Activated naive CD4-positive, alpha-beta T cell treated with anti-CD3 and anti-CD28 coated beads for 36 hours (primary cell): ENCODE results near the gene SORBS1. TPM values are rescaled to one million over a fixed set of nuclear protein-coding genes. Genes with fewer than 3 reads are reported as not detected.

Source experiments
- CTCF ChIA-PET: fragments of 350-600 bp; sonication (Branson Sonifier 250); formaldehyde crosslinking; loops from one replicate; lab custom pipeline; 2021; ENCODE audit warnings: antibody characterized with exemption; lab: Charles Lee
- DNase-seq: peaks from one replicate; pipeline ENCODE4 v3.0.0-alpha.2; 2020
- H3K27ac Mint-ChIP-seq: one replicate; pipeline ENCODE4 v1.8.0; 2021; ENCODE audit warnings: mild to moderate bottlenecking, mixed read lengths
- H3K27me3 Mint-ChIP-seq: one replicate; pipeline ENCODE4 v1.8.0; 2021; ENCODE audit warnings: low read depth, mixed read lengths
- H3K36me3 Mint-ChIP-seq: one replicate; pipeline ENCODE4 v1.8.0; 2021; ENCODE audit warnings: low read depth, mixed read lengths
- H3K4me1 Mint-ChIP-seq: one replicate; pipeline ENCODE4 v1.8.0; 2021; ENCODE audit warnings: low read depth, mixed read lengths
- H3K4me3 Mint-ChIP-seq: one replicate; pipeline ENCODE4 v1.8.0; 2021; ENCODE audit warnings: mild to moderate bottlenecking, moderate library complexity, mixed read lengths
- H3K9me3 Mint-ChIP-seq: one replicate; pipeline ENCODE4 v1.8.0; 2021; ENCODE audit warnings: mixed read lengths
- intact Hi-C: fragments of 100-400 bp; cut with micrococcal nuclease; formaldehyde crosslinking; loops from one replicate; pipeline ENCODE4 v1.15.1; 2023
- total RNA-seq, 2 experiments: library from RNA; stranded (reverse); gene quantifications; one replicate each; pipeline ENCODE4 v1.2.3, GENCODE V29; 2021

SORBS1 gene
- total RNA-seq, 2 experiments from 2014 or later, result 0.77 to 0.93 TPM

DNA sequence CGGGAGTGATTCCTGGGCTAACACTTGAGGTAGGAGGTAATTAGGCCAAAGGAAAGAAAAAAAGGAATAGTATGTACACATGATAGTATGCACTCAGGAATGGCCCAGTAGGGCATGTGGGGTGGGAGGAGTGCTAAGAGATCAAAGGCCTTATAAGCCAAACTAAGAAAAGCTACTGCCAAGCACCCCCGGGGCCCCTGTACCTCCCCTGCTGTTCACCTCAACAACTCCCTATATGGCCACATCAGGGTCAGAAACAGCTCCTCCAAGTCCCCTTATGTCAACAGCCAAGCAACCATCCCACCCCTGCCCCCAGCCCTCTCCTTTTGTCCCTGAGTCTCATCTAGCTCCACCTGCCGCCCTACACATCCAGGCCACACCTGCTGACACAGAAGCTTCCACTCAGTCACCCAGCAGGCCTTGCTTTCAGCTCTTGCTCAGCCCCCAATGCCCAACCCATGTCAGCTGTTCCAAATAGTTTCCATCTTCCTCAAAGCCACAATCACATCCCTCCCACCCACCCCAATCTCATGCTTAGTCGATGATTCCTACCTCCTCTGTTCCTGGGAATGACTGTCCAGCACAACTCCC is 80.2 kb downstream of the SORBS1 start:
- CTCF ChIA-PET, result interaction anchor here (0.6 to 0.8 kb wide), 2 partner anchors 43 to 1803 kb away, joined by 3 read pairs; no protein-coding TSS in a partner anchor
- Mint-ChIP-seq H3K4me1 (peaks cover 2% of the 10 kb centered on the region), H3K4me3 (no peak overlapping the region), H3K27ac (no peak overlapping the region), H3K9me3 (no peaks in the 10 kb centered on the region), H3K27me3 (no peaks in the 10 kb centered on the region), H3K36me3 (no peaks in the 10 kb centered on the region)
- DNase-seq, result peak; percentile 5
- intact Hi-C loops, result no loop called here

DNA sequence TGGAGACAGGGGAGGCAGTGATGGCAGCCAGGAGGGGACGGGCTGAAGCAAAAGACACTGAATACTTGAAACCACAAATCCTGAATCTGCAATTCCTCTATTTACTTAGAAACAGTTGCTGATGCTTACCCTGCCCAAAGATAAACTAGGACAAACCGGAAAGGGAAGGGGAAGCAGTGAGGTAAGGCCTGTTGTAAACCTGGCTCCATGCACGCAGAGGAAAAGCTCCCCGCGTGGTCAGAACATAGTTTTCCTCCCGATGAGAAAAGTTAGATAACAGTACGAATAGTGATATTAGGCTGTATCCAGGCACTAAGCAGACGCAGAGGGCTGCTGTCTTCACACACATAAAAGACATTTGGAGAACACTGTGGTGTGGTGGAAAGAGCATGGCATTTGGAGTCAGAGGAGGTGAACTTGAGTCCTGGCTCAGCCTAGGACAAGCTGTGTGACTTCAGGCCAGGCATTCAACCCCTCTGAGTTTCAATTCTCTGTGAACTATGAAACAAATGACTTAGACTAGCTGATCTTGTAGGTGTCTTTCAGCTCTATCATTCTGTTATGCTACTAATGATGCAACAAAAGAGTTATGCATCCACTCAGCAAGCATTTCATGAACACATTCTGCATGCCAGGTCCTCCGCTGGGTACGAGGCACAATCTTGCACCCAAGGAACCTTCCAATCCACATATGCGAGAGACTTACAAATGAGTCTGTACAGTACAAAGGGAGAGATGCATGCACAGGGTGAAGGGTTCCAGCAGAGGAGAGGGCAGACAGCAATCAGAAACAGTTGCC is 80.9 kb downstream of the SORBS1 start:
- no peaks in the 10 kb centered on the region for H3K9me3 Mint-ChIP-seq
- no peaks in the 10 kb centered on the region for H3K4me1 Mint-ChIP-seq
- DNase-seq, result no peak
- no peak overlapping the region for H3K4me3 Mint-ChIP-seq
- no peak overlapping the region for H3K27ac Mint-ChIP-seq
- H3K36me3 Mint-ChIP-seq, result no peaks in the 10 kb centered on the region
- no peaks in the 10 kb centered on the region for H3K27me3 Mint-ChIP-seq
- CTCF ChIA-PET, result interaction anchor here (0.6 kb wide), 1 partner anchor 1802 kb away, joined by 3 read pairs; no protein-coding TSS in a partner anchor
- intact Hi-C loops, result no loop called here

DNA sequence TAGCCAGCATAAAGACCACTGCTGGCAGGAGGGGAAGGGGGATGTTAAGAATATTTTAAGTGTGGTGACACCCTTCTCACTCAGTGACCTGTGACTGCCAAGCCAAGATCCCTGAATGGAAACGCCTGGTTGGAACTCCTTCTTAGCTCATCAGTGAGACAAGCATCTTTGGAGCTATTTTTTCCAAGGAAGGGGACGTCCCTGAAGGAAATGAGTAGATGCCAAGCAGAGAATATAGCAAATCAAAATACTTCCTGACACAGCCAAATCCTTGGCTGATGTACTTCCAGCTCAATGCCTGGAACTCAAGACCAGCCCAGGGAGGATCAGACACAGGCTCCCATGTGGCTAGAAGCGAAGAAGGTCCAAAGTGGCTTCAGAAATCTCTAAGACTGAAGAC is 82.2 kb downstream of the SORBS1 start:
- DNase-seq, result no peak
- H3K9me3 Mint-ChIP-seq, result no peaks in the 10 kb centered on the region
- no peak overlapping the region for H3K4me3 Mint-ChIP-seq
- no peaks in the 10 kb centered on the region for H3K4me1 Mint-ChIP-seq
- no peaks in the 10 kb centered on the region for H3K27me3 Mint-ChIP-seq
- intact Hi-C loops, result no loop called here
- CTCF ChIA-PET, result interaction anchor here (0.7 to 0.8 kb wide), 2 partner anchors 8 to 1365 kb away, joined by 3 to 6 read pairs; no protein-coding TSS in a partner anchor
- no peaks in the 10 kb centered on the region for H3K36me3 Mint-ChIP-seq
- H3K27ac Mint-ChIP-seq, result no peak overlapping the region

DNA sequence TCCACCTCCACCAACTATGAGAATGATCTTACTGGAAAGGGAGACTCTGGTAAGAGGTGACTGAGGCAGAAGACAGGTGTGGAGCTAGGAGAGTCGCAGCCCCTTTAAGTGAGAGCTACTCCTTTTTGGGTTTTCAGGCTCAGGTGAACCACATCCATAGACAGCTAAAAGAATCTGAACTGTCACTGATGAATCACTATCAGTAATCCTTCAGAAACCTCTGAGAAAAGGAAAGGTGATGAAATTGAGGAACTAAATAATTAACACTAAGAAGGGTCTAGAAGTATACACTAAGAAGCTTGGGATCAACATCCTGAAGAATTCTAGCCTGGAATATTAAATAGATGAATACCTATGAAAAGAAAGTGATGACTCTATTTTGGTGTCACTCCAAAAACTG is 83.0 kb downstream of the SORBS1 start:
- no peaks in the 10 kb centered on the region for H3K9me3 Mint-ChIP-seq
- no peak overlapping the region for H3K4me3 Mint-ChIP-seq
- CTCF ChIA-PET, result no interaction called here
- intact Hi-C loops, result no loop called here
- H3K36me3 Mint-ChIP-seq, result no peaks in the 10 kb centered on the region
- H3K4me1 Mint-ChIP-seq, result no peaks in the 10 kb centered on the region
- H3K27ac Mint-ChIP-seq, result no peak overlapping the region
- no peak for DNase-seq
- H3K27me3 Mint-ChIP-seq, result no peaks in the 10 kb centered on the region

DNA sequence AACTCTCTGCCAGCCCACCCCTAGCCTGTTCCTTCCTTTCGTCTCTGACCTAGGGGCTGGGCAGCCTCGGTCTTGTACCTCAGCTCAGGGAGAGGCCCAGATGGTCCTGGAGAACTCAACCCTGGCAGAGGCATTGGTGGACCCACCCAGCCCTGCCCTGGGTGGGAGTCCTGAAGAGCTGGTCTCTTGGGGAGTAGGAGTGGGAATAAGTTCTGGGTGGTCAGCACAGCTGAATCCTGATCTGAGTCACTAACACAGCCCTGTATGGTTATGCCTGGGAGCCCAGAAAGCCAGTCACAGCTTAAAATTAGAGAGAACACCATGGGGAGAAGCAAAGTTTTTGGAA is 84.0 kb downstream of the SORBS1 start:
- intact Hi-C loops, result no loop called here
- H3K27ac Mint-ChIP-seq, result no peak overlapping the region

DNA sequence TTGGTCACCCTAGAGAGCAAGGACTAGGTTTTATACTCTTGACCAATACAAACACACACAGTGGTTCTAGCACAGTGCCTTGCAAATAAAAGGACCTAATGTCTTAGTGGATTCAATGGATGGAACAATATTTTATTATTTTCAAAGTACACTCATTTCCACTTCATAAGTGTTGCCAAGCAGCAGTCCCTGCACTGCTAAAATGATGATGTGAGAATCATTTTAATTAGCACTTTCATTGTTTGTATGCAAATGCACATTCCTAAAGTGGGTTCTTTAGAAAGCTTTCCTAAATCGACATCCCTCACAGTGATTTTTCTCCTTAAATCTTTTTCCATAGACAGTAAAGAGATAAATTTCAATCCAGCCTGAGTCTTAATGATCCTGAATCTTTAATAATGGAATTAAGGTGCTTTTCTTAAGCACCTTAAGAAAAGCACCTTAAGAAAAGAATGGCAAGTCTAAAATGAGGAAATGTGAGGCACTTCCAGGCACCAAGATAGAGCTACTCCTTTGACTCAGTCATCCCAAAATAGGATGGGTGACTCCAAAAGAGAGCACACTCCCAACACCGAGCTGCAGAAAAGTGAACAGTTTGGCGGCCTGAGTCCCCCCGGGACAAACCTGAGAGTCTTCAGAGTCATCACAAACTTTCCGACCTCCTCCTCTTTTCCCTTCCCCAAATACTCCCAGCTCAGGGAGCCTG is 84.5 kb downstream of the SORBS1 start:
- H3K27me3 Mint-ChIP-seq, result no peaks in the 10 kb centered on the region
- no peak overlapping the region for H3K27ac Mint-ChIP-seq
- intact Hi-C loops, result no loop called here
- H3K9me3 Mint-ChIP-seq, result no peaks in the 10 kb centered on the region
- CTCF ChIA-PET, result interaction anchor here (0.7 kb wide), 1 partner anchor 16 kb away, joined by 3 read pairs; no protein-coding TSS in a partner anchor
- no peaks in the 10 kb centered on the region for H3K4me1 Mint-ChIP-seq
- no peak for DNase-seq
- no peak overlapping the region for H3K4me3 Mint-ChIP-seq
- no peaks in the 10 kb centered on the region for H3K36me3 Mint-ChIP-seq

More for the DNA sequence above, 84.0 kb downstream of the SORBS1 start:
- H3K27me3 Mint-ChIP-seq, result no peaks in the 10 kb centered on the region
- H3K4me3 Mint-ChIP-seq, result no peak overlapping the region
- no peaks in the 10 kb centered on the region for H3K4me1 Mint-ChIP-seq
- H3K9me3 Mint-ChIP-seq, result no peaks in the 10 kb centered on the region
- H3K36me3 Mint-ChIP-seq, result no peaks in the 10 kb centered on the region
- CTCF ChIA-PET, result no interaction called here
- DNase-seq, result no peak

DNA sequence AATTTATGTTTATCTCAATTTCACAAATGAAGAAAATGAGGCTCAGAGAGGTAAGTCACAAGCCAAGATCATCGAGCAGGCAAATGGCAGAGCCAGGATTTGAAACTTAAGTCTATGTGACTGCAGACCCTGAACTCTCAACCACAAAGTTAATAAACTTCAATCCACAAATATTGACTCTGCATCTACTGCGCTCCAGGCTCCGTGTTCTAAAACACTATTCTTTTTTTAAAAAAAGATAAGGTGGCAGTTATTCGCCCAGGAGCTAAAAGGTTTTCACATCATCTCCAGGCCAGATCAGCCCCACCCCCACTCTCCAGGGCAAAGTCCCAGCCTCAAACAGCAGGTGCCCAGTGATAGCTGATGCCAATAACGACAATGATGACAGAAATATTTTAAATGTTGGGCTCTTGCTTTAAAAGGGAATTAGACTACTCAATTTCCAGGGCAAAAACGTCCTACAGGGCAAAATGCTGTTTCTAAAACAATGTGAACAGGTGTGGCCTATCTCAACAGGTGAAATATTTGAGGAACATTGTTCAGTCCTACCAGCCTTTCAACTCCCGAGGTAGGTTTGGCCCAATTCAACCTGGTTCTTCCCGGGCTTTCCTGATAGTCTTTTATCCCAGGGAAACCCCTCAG is 85.2 kb downstream of the SORBS1 start:
- no peak overlapping the region for H3K4me3 Mint-ChIP-seq
- no peaks in the 10 kb centered on the region for H3K9me3 Mint-ChIP-seq
- intact Hi-C loops, result no loop called here
- no peaks in the 10 kb centered on the region for H3K27me3 Mint-ChIP-seq
- no peak overlapping the region for H3K27ac Mint-ChIP-seq
- no peak for DNase-seq
- H3K36me3 Mint-ChIP-seq, result no peaks in the 10 kb centered on the region
- CTCF ChIA-PET, result interaction anchor here (0.7 kb wide), 1 partner anchor 17 kb away, joined by 3 read pairs; no protein-coding TSS in a partner anchor
- no peaks in the 10 kb centered on the region for H3K4me1 Mint-ChIP-seq

DNA sequence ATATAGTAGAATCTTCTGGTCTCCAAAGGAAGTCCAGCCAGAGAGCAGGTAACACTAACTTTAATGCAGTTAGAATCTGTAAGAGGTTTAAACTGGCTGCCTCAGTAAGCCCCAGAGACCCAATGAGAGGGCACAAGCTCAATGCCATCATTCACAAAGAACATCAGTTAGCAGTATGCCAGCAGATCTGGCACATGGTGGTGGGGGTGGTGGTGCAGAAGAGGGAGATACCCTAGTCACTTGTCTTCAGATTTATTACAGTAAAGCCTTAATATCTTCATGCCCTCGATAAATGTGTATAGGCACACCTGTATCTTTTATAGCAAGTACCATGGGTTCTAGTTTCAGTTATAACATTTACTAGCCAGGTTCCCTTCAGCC is 86.2 kb downstream of the SORBS1 start:
- intact Hi-C loops, result no loop called here
- CTCF ChIA-PET, result no interaction called here
- DNase-seq, result no peak
- no peaks in the 10 kb centered on the region for H3K27me3 Mint-ChIP-seq
- H3K4me3 Mint-ChIP-seq, result no peak overlapping the region
- H3K36me3 Mint-ChIP-seq, result no peaks in the 10 kb centered on the region
- H3K4me1 Mint-ChIP-seq, result no peaks in the 10 kb centered on the region
- no peaks in the 10 kb centered on the region for H3K9me3 Mint-ChIP-seq
- no peak overlapping the region for H3K27ac Mint-ChIP-seq

DNA sequence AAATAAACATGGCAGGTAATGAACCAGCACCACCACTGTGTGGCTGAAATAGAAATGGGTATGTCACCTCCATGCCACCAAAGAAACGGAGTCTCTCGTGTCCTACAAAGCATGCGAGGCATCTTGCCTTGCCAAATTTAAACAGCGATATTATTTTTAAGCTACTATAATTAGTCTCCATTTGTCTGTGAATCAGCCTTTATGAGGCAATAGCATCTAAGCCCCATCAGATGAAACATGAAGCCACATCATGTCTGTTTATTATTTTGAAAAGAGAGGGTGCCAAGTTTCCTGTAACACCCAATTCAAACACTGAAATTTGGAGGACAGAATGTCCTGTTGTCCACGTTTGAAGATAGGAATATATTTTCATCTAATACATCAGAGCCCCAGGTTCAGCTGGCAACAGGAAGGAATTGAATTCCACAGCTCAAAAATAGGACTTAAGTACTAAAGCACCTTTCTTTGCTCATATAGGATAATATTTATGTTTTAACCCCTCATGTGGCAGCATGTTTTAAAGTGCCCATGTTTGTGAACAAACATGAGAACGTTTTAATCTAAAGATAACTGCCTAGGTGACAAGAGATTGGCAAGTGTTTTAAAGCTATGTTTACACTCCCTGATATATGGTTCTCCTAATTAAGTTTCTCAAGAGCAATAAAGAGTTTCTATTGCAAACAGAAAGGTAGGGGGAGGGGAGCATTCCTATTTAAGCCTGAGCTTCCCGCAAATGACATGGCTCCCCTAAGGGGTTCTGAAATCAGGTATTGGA is 86.8 kb downstream of the SORBS1 start:
- Mint-ChIP-seq H3K36me3 (no peaks in the 10 kb centered on the region), H3K27ac (no peak overlapping the region), H3K27me3 (no peaks in the 10 kb centered on the region), H3K4me3 (no peak overlapping the region), H3K4me1 (no peaks in the 10 kb centered on the region), H3K9me3 (no peaks in the 10 kb centered on the region)
- CTCF ChIA-PET, result interaction anchor here (0.8 kb wide), 1 partner anchor 1646 kb away, joined by 3 read pairs; no protein-coding TSS in a partner anchor
- DNase-seq, result no peak
- intact Hi-C loops, result no loop called here

DNA sequence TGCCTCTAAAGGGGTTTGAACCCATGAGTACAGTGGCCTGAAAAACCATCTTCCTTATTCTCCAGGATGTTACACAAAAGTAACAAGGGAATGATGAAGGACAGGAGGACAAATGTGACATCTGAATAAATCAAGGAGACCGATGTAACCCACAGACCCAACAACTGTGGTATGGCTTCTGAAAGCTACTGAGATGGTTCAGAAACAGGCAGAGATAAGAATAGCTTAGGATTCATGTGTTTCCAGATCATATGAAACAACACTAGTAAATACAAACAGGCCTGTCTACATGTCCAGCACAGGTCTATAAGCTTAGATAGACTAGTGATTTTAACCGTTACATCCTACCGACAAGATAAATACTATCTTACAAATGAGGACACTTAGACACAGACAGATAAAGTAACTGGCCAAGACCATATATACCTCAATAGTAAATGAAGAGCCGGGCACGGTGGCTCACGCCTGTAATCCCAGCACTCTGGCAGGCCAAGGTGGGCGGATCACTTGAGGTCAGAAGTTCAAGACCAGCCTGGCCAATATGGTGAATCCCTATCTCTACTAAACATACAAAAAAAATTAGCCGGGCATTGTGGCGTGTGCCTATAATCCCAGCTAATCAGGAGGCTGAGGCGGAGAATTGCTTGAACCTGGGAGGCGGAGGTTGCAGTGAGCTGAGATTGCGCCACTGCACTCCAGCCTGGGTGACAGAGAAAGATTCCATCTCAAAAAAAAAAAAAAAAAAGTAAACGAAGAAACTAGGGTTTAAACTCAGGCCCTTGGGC is 88.7 kb downstream of the SORBS1 start:
- Mint-ChIP-seq H3K4me1 (no peaks in the 10 kb centered on the region), H3K9me3 (no peaks in the 10 kb centered on the region), H3K4me3 (no peak overlapping the region), H3K36me3 (no peaks in the 10 kb centered on the region), H3K27me3 (no peaks in the 10 kb centered on the region), H3K27ac (no peak overlapping the region)
- CTCF ChIA-PET, result interaction anchor here (1.0 kb wide), 1 partner anchor 42 kb away, joined by 3 read pairs; no protein-coding TSS in a partner anchor
- no peak for DNase-seq
- intact Hi-C loops, result no loop called here

DNA sequence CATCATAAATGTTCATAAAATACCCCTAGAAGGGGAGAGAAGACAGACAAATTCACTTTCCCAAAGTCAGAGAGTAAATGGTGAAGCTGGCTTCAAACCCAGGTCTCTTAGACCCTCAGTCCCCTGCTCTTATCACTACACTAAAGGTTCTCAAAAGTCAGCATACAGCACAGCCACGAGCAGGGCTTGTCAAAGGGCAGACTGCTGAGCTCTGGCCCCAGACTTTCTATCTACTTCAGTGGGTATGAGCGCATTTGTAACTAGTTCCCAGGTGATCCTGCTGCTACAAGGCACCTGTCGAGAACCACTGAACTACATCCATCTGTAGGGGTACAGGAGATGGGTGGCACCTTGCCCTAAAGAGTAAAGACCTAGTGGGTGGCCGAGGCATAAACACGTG is 91.5 kb downstream of the SORBS1 start:
- H3K36me3 Mint-ChIP-seq, result no peaks in the 10 kb centered on the region
- CTCF ChIA-PET, result no interaction called here
- peaks cover 2% of the 10 kb centered on the region for H3K4me1 Mint-ChIP-seq
- H3K27ac Mint-ChIP-seq, result no peak overlapping the region
- no peak for DNase-seq
- no peak overlapping the region for H3K4me3 Mint-ChIP-seq
- H3K9me3 Mint-ChIP-seq, result no peaks in the 10 kb centered on the region
- no peaks in the 10 kb centered on the region for H3K27me3 Mint-ChIP-seq
- intact Hi-C loops, result no loop called here
